NB4 (cell line): ENCODE measurements around the gene ZBTB8OS.

Experiments used
- MAX ChIP-seq: IDR thresholded peaks from 2 replicates; pipeline ENCODE4 v1.6.1; 2011; ENCODE audit warnings: low read depth, low read length
- TF ChIP-seq, protein P1 (sequence below): IDR thresholded peaks from one replicate; pipeline ENCODE4 v1.5.1; 2012; ENCODE audit warnings: low read depth, low read length

- TF ChIP-seq, protein P1, sequence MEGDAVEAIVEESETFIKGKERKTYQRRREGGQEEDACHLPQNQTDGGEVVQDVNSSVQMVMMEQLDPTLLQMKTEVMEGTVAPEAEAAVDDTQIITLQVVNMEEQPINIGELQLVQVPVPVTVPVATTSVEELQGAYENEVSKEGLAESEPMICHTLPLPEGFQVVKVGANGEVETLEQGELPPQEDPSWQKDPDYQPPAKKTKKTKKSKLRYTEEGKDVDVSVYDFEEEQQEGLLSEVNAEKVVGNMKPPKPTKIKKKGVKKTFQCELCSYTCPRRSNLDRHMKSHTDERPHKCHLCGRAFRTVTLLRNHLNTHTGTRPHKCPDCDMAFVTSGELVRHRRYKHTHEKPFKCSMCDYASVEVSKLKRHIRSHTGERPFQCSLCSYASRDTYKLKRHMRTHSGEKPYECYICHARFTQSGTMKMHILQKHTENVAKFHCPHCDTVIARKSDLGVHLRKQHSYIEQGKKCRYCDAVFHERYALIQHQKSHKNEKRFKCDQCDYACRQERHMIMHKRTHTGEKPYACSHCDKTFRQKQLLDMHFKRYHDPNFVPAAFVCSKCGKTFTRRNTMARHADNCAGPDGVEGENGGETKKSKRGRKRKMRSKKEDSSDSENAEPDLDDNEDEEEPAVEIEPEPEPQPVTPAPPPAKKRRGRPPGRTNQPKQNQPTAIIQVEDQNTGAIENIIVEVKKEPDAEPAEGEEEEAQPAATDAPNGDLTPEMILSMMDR: no peak
- TF ChIP-seq MAX: no peak
Observed at GRCh38 chr1:32592943-32593342, 57.4 kb downstream of the ZBTB8OS start.
